ENCODE results near the gene C13orf46.

GRCh38 chr13:113945857-113946408 is 27.9 kb downstream of the C13orf46 start:
- TF ChIP-seq CTCF (IDR thresholded peaks at IDR 0.05) (no peak), ZFX (IDR thresholded peaks at IDR 0.05; ENCODE audit: borderline replicate concordance) (no peak)

All from 22Rv1 (cell line).